ENCODE results near the gene VOPP1.

Gene VOPP1

GRCh38 chr7:55484241-55484640 lies 88.1 kb downstream of the VOPP1 start:
- Histone ChIP-seq H3K4me3 (ENCODE audit: insufficient read depth, low read depth, low read length) (no peak overlapping the region), H3K27ac (ENCODE audit: insufficient read depth, low read depth, low read length, poor library complexity, severe bottlenecking) (no peak overlapping the region), H3K9me3 (ENCODE audit: control insufficient read depth, low read length) (no peaks in the 10 kb centered on the region), H3K4me1 (ENCODE audit: control insufficient read depth, insufficient read depth, low read length) (peaks cover 4% of the 10 kb centered on the region), H3K27me3 (ENCODE audit: control insufficient read depth, insufficient read depth, low read length, poor library complexity, severe bottlenecking) (no peaks in the 10 kb centered on the region), H3K36me3 (ENCODE audit: control insufficient read depth, insufficient read depth, low read length) (no peaks in the 10 kb centered on the region)
- 88 to 91% methylated on average over 5 of the region's 5 CpGs for WGBS, 2 experiments

- Histone ChIP-seq H3K4me3 (ENCODE audit: insufficient read depth, low read depth, low read length) (no peak overlapping the region), H3K27ac (ENCODE audit: insufficient read depth, low read depth, low read length, poor library complexity, severe bottlenecking) (no peak overlapping the region), H3K36me3 (ENCODE audit: control insufficient read depth, insufficient read depth, low read length) (no peaks in the 10 kb centered on the region), H3K27me3 (ENCODE audit: control insufficient read depth, insufficient read depth, low read length, poor library complexity, severe bottlenecking) (no peaks in the 10 kb centered on the region), H3K9me3 (ENCODE audit: control insufficient read depth, low read length) (no peaks in the 10 kb centered on the region), H3K4me1 (ENCODE audit: control insufficient read depth, insufficient read depth, low read length) (peaks cover 5% of the 10 kb centered on the region)
- 94 to 97% methylated on average over 6 of the region's 6 CpGs for WGBS, 2 experiments
Observed at GRCh38 chr7:55483046-55483445, 89.3 kb downstream of the VOPP1 start.

GRCh38 chr7:55481155-55481554 lies 91.1 kb downstream of the VOPP1 start:
- Histone ChIP-seq H3K27ac (ENCODE audit: insufficient read depth, low read depth, low read length, poor library complexity, severe bottlenecking) (no peak overlapping the region), H3K36me3 (ENCODE audit: control insufficient read depth, insufficient read depth, low read length) (no peaks in the 10 kb centered on the region), H3K4me1 (ENCODE audit: control insufficient read depth, insufficient read depth, low read length) (peaks cover 15% of the 10 kb centered on the region), H3K27me3 (ENCODE audit: control insufficient read depth, insufficient read depth, low read length, poor library complexity, severe bottlenecking) (no peaks in the 10 kb centered on the region), H3K9me3 (ENCODE audit: control insufficient read depth, low read length) (no peaks in the 10 kb centered on the region), H3K4me3 (ENCODE audit: insufficient read depth, low read depth, low read length) (no peak overlapping the region)
- 90 to 93% methylated on average over 2 of the region's 2 CpGs for WGBS, 2 experiments

- Histone ChIP-seq H3K9me3 (ENCODE audit: control insufficient read depth, low read length) (no peaks in the 10 kb centered on the region), H3K36me3 (ENCODE audit: control insufficient read depth, insufficient read depth, low read length) (no peaks in the 10 kb centered on the region), H3K27ac (ENCODE audit: insufficient read depth, low read depth, low read length, poor library complexity, severe bottlenecking) (no peak overlapping the region), H3K27me3 (ENCODE audit: control insufficient read depth, insufficient read depth, low read length, poor library complexity, severe bottlenecking) (no peaks in the 10 kb centered on the region), H3K4me1 (ENCODE audit: control insufficient read depth, insufficient read depth, low read length) (peaks cover 15% of the 10 kb centered on the region), H3K4me3 (ENCODE audit: insufficient read depth, low read depth, low read length) (no peak overlapping the region)
- 92 to 99% methylated on average over 6 of the region's 6 CpGs for WGBS, 2 experiments
Observed at GRCh38 chr7:55478700-55479099, 93.6 kb downstream of the VOPP1 start.

GRCh38 chr7:55477781-55478374 lies 94.4 kb downstream of the VOPP1 start:
- H3K9me3 ChIP-seq (ENCODE audit: control insufficient read depth, low read length) = no peaks in the 10 kb centered on the region
- no peak overlapping the region for H3K27ac ChIP-seq (ENCODE audit: insufficient read depth, low read depth, low read length, poor library complexity, severe bottlenecking)
- H3K4me1 ChIP-seq (ENCODE audit: control insufficient read depth, insufficient read depth, low read length) = peaks cover 15% of the 10 kb centered on the region
- 81 to 85% methylated on average over 13 of the region's 13 CpGs for WGBS, 2 experiments
- H3K27me3 ChIP-seq (ENCODE audit: control insufficient read depth, insufficient read depth, low read length, poor library complexity, severe bottlenecking) = no peaks in the 10 kb centered on the region
- no peak overlapping the region for H3K4me3 ChIP-seq (ENCODE audit: insufficient read depth, low read depth, low read length)
- H3K36me3 ChIP-seq (ENCODE audit: control insufficient read depth, insufficient read depth, low read length) = no peaks in the 10 kb centered on the region

- no peaks in the 10 kb centered on the region for H3K9me3 ChIP-seq (ENCODE audit: control insufficient read depth, low read length)
- no peak overlapping the region for H3K27ac ChIP-seq (ENCODE audit: insufficient read depth, low read depth, low read length, poor library complexity, severe bottlenecking)
- no peaks in the 10 kb centered on the region for H3K27me3 ChIP-seq (ENCODE audit: control insufficient read depth, insufficient read depth, low read length, poor library complexity, severe bottlenecking)
- no peak overlapping the region for H3K4me3 ChIP-seq (ENCODE audit: insufficient read depth, low read depth, low read length)
- peaks cover 15% of the 10 kb centered on the region for H3K4me1 ChIP-seq (ENCODE audit: control insufficient read depth, insufficient read depth, low read length)
- H3K36me3 ChIP-seq (ENCODE audit: control insufficient read depth, insufficient read depth, low read length) = no peaks in the 10 kb centered on the region
- WGBS, 2 experiments = 94% methylated on average over 19 of the region's 19 CpGs
Observed at GRCh38 chr7:55476852-55477780, 95.2 kb downstream of the VOPP1 start.

- H3K36me3 ChIP-seq (ENCODE audit: control insufficient read depth, insufficient read depth, low read length) = no peaks in the 10 kb centered on the region
- H3K4me3 ChIP-seq (ENCODE audit: insufficient read depth, low read depth, low read length) = no peak overlapping the region
- no peaks in the 10 kb centered on the region for H3K9me3 ChIP-seq (ENCODE audit: control insufficient read depth, low read length)
- H3K27ac ChIP-seq (ENCODE audit: insufficient read depth, low read depth, low read length, poor library complexity, severe bottlenecking) = no peak overlapping the region
- no peaks in the 10 kb centered on the region for H3K27me3 ChIP-seq (ENCODE audit: control insufficient read depth, insufficient read depth, low read length, poor library complexity, severe bottlenecking)
- peaks cover 13% of the 10 kb centered on the region for H3K4me1 ChIP-seq (ENCODE audit: control insufficient read depth, insufficient read depth, low read length)
- 79 to 84% methylated on average over 19 of the region's 19 CpGs for WGBS, 2 experiments
Observed at GRCh38 chr7:55475855-55476803, 96.2 kb downstream of the VOPP1 start.

GRCh38 chr7:55474944-55475854 lies 97.1 kb downstream of the VOPP1 start:
- 93 to 94% methylated on average over 22 of the region's 22 CpGs for WGBS, 2 experiments
- no peaks in the 10 kb centered on the region for H3K9me3 ChIP-seq (ENCODE audit: control insufficient read depth, low read length)

GRCh38 chr7:55473932-55474331 lies 98.4 kb downstream of the VOPP1 start:
- Histone ChIP-seq H3K4me3 (ENCODE audit: insufficient read depth, low read depth, low read length) (no peak overlapping the region), H3K4me1 (ENCODE audit: control insufficient read depth, insufficient read depth, low read length) (peaks cover 11% of the 10 kb centered on the region), H3K27ac (ENCODE audit: insufficient read depth, low read depth, low read length, poor library complexity, severe bottlenecking) (no peak overlapping the region), H3K27me3 (ENCODE audit: control insufficient read depth, insufficient read depth, low read length, poor library complexity, severe bottlenecking) (no peaks in the 10 kb centered on the region), H3K9me3 (ENCODE audit: control insufficient read depth, low read length) (no peaks in the 10 kb centered on the region), H3K36me3 (ENCODE audit: control insufficient read depth, insufficient read depth, low read length) (no peaks in the 10 kb centered on the region)
- WGBS, 2 experiments = 96 to 97% methylated on average over 9 to 10 of the region's 10 CpGs

More at GRCh38 chr7:55474944-55475854, 97.1 kb downstream of the VOPP1 start:
- Histone ChIP-seq H3K36me3 (ENCODE audit: control insufficient read depth, insufficient read depth, low read length) (no peaks in the 10 kb centered on the region), H3K27me3 (ENCODE audit: control insufficient read depth, insufficient read depth, low read length, poor library complexity, severe bottlenecking) (no peaks in the 10 kb centered on the region), H3K27ac (ENCODE audit: insufficient read depth, low read depth, low read length, poor library complexity, severe bottlenecking) (no peak overlapping the region), H3K4me3 (ENCODE audit: insufficient read depth, low read depth, low read length) (no peak overlapping the region), H3K4me1 (ENCODE audit: control insufficient read depth, insufficient read depth, low read length) (peaks cover 11% of the 10 kb centered on the region)

Measured in ectodermal cell (in vitro differentiated cells).